HG03565 (cell line): ENCODE results near the gene RNASE8.

Experiments used
- ATAC-seq: cut with Tn5 transposase; IDR thresholded peaks from one replicate; pipeline ENCODE4 v1.9.1; 2021; ENCODE audit warnings: mild to moderate bottlenecking, moderate library complexity; ENCODE audit not compliant: unreplicated experiment

The RNASE8 gene

DNA sequence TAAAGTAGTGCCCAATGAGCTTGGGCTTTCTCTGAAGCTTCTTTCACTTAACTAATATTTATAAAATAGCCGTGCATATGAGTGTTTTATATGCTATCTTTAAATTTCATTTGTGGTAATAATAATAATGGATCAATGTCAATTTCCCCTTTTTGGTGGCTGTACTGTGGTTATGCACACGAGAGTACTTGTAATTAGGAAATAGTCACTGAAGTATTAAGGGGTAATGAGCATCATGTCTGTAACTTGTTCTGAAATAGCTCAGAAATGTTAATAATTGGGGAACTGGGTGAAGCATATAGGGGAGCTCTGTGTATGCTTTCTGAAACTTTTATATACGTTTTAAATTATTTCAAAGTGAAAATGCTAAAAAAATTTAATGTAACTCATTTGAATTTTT lies 7.0 kb upstream of the RNASE8 start:
- no peak for ATAC-seq

DNA sequence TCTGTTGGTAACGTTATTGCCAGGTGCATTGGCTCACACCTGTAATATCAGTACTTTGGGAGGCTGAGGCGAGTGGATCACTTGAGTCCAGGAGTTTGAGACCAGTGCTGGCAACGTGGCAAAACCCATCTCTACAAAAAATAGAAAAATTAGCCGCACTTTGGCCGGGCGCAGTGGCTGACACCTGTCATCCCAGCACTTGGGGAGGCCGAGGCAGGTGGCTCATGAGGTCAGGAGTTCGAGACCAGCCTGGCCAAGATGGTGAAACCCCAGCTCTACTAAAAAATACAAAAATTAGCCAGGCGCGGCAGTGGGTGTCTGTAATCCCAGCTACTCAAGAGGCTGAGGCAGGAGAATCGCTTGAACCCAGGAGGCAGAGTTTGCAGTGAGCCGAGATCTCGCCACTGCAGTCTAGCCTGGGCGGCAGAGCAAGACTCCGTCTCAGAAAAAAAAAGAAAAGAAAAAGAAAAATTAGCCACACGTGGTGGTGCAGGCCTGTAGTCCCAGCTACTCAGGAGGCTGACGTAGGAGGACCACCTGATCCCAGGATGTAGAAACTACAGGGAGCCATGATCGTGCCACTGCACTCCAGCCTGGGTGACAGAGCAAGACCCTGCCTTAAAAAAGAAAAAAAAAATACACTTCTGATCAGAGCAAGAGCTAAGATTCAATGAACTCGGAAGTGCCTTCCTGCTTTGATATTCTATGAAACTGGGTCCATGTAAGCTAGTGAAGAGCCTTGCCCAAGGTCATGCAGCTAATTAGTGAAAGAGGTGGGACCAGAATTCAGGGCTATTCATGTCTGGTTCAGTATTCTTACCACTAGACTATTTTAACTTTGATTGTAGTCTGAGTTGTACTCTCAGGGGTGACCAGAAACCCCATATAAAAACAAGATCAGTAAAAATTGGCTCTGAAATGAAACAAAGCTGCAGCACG lies 4.2 kb upstream of the RNASE8 start:
- ATAC-seq, result no peak

DNA sequence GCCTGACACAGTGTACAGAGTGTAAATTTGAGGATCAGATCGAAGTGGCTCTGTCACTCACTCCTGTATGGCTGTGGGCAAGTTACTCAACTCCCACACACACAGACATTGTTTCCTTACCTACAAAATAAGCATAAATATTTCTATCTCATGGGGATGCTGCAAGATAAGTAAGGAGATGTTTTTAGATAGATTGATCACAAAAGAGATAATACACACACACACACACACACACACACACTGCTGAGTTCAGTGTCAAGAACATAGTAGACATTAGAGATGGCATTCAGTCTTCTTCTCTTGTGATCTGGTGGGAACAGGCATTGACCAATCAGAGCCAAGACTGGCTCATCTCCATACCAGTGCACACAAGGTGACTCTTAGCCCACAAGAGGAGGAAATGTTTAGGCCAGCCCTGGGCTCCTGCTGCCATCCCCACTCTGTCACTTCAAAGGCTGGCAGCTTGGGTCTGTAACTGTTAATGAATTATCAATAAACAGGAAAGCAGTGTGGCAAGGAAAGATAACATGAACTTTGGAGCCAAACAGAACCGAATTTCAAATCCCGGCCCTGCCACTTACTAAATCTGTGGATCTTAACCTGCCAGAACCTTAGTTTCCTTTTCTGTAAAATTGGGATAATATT lies 3.4 kb upstream of the RNASE8 start:
- no peak for ATAC-seq

GRCh38 chr14:21054768-21055145 lies 2.9 kb upstream of the RNASE8 start:
- ATAC-seq, result no peak

GRCh38 chr14:21055432-21056117 lies 2.0 kb upstream of the RNASE8 start:
- ATAC-seq, result no peak

GRCh38 chr14:21056520-21057163 lies 980 bp upstream of the RNASE8 start:
- ATAC-seq, result no peak

- no peak for ATAC-seq
Measured at GRCh38 chr14:21058903-21059302, 1.3 kb downstream of the RNASE8 start.

- no peak for ATAC-seq
Measured at GRCh38 chr14:21059842-21060613, 2.4 kb downstream of the RNASE8 start.

DNA sequence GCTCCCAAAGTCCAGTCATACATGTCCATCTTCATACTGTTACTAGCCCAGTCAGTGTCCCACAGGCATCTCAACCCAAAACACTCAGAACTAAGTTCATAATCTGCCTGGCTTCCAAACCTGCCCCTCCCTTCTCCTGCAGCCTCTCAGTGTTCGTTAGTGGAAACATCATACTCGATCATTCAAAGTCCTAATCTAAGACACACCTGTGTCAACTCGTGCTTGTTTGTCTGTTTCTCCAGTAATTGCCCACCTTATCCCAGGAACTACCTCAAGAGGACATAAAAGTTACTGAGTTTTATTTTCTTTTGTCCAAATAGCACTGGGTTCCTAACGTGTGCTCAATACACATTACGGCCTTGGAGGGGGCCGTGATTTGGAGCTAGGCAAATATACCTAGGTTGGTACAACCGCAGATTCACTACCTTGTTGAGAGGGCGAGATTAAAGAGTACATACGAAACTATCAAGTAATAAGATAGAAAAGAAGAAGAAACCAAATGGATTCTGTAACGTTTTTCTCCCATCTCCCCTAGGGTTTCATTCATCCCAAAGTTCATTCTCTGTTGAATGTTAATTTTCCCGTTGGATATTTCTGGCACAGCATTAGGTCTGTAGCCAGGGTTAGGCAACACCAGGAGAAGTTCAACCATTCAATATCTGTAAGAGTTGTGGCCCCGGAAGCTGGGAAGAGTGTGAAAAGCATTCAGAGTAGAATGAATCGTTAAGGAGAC lies 3.2 kb downstream of the RNASE8 start:
- no peak for ATAC-seq

GRCh38 chr14:21061347-21061668 lies 3.7 kb downstream of the RNASE8 start:
- ATAC-seq, result no peak

GRCh38 chr14:21063479-21063878 lies 5.9 kb downstream of the RNASE8 start:
- ATAC-seq, result no peak

GRCh38 chr14:21066882-21067502 lies 9.4 kb downstream of the RNASE8 start:
- ATAC-seq, result no peak

DNA sequence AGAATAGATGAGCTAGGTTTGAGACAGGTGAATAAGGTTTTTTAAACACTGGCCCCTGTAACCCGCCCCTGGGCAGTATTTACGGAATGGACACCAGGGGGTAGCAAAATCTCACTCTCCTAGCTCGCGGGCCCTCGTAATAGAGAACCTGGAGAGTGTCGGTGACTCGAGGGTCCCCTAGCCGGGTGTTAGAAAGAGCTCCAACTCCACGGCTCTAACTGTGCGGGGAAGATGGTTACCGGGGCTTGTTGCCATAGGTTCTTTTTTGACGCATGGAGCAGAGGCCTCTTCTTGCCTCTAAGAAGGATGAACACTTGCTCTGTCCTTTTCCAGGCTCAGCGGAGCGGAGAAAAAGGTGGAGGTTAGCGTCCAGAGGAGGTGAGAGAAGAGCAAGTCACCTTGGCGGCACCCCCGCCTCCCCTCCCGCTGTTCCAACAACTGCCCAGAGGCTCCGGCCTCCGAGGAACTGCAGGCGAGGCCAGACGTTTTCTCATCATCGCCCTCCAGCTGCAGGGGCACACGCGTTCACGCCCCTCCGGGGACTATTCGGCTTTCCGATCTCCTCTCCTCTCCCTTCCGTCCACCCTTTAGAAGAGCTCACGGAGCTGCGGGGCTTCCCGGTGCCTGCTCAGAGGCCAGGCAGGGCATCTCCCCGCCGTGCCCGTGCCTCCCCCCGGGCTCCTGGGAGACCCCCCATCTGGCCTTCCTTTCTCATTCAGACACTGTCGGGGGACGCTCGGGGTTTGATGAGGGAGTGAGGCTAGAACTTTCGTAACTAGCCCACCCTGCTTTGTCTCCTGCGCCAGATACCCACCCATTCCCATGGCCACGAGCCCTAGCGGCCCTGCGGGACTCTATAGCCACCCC lies 11.1 kb downstream of the RNASE8 start:
- ATAC-seq, result no peak

DNA sequence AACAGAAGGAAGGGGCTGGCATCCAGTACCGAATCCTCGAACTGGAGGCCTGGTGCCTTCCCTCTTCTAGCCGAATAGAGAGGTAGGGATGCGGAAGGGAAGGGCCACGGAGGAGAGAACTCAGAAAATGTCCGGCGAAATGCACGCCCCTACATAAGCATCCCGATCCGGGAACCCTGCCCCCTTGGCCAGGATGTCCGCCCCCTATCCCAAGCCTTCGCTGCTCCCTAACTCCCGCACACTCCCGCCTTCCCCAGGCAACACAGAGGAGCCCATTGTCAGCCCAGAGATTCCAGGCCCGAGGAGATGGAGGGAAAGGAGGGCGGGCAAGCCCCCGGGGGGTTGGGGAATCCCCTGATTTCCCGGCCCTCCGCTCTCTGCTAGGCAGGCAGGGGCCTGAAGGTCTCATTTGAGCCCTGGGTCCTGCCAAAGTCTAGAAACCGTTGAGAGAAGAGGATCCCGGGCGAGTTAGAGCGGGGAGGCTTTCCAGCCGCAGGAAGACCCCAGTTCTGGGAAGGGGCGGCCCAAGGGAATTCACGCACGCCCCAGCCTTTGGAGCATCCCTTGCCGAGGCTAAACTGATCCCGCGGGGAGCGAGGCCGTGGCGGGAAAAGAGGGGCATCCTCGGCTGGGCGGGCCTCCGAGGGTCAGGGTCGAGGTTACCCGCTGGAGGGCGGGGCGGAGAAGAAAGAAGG lies 11.9 kb downstream of the RNASE8 start:
- no peak for ATAC-seq

GRCh38 chr14:21070083-21070609 lies 12.5 kb downstream of the RNASE8 start, which contains the start of gene ARHGEF40:
Gene ARHGEF40, plus strand, starts transcription at chr14:21070304. Its CDS starts 93 bp downstream, at chr14:21070397.
- no peak for ATAC-seq

GRCh38 chr14:21070610-21071224 lies 13.1 kb downstream of the RNASE8 start:
- ATAC-seq, result no peak
